ENCODE results near the gene MYO5A. TPM values are rescaled to one million over a fixed set of nuclear protein-coding genes. Genes with fewer than 3 reads are reported as not detected.
A peak's percentile ranks its signal among the peaks of the same experiment; 100 is the strongest.

Gene MYO5A
- total RNA-seq, 1 donor from 2014 or later = 12.5 TPM

DNA sequence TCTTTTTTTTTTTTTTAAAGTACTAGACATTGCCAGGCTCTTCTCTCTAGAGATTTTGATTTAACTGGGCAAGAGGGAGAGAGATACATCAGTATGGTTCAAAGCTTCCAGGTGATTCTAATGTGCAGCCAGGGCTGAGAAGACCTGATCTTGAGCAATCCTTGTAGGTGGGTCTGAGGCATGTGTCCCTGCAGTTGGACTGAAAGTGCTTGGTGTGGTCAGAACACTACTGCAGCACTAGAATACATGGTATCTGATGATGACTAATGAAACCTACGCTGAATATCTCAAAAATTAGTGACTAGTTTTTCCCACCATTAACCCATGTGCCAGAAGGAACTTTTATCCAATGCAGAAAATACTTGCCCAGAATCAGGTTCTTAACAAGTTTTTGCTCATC, 198.7 kb downstream of the MYO5A start:
- no peak for DNase-seq (ENCODE audit: low spot score)

- DNase-seq (ENCODE audit: low spot score) = no peak
These were observed 199.5 kb downstream of the MYO5A start for GRCh38 chr15:52329150-52329549.

DNA sequence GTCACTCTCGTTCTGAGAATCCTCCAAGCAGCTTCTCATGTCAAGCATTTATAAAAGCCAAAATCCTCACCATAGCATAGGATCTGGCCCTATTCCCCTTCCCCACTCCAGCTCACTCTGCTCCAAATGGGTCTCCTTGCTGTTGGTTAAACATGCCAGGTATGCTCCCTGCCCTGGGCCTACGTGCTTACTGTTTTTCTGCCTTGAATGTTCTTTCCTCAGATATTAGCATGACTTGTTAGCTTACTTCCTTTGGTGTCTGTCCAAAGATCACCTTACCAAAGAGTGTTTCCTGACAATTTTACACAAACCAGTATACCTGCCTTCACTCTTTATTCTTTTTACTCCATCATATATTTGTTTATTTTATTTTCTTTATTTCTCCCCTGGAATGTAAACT, 200.0 kb downstream of the MYO5A start:
- no peak for DNase-seq (ENCODE audit: low spot score)

DNA sequence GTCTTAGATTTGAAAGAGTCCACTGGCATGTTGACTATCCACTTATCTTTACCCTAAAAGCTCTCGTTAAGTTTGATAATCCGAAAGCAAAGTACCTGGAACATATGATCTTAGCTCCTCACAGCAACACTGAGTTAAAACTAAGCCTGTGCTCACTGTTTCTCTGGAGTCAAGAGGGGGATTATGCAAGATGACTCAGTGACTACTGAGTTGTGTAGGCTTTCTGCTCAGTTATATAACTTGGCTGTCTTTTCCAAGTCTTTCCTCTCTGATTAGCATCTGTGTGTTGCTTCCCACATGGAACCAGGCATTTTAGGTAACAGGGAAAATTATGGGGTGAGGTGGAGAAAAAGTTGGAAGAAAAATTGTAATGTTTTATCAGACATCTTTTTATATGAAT, 201.9 kb downstream of the MYO5A start:
- DNase-seq (ENCODE audit: low spot score) = no peak

DNA sequence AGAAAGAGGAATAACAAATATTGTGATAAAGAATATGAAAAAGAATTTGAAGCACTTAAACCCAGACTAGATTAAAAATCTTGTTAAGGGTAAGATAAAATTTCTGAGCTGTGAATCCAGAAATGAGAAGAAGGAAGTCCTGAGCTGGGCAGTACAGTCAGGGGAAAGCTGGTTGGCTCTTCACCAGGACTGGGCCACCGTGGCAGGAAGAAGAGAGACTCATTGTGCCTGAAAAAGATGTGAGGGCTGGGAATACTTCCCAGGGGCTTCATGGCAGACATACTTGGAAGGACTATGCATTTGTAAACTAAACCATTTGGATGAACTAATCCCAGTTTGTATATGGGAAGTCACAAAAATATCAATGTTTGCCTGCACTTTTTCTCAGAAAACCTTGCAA, 204.6 kb downstream of the MYO5A start:
- no peak for DNase-seq (ENCODE audit: low spot score)

DNA sequence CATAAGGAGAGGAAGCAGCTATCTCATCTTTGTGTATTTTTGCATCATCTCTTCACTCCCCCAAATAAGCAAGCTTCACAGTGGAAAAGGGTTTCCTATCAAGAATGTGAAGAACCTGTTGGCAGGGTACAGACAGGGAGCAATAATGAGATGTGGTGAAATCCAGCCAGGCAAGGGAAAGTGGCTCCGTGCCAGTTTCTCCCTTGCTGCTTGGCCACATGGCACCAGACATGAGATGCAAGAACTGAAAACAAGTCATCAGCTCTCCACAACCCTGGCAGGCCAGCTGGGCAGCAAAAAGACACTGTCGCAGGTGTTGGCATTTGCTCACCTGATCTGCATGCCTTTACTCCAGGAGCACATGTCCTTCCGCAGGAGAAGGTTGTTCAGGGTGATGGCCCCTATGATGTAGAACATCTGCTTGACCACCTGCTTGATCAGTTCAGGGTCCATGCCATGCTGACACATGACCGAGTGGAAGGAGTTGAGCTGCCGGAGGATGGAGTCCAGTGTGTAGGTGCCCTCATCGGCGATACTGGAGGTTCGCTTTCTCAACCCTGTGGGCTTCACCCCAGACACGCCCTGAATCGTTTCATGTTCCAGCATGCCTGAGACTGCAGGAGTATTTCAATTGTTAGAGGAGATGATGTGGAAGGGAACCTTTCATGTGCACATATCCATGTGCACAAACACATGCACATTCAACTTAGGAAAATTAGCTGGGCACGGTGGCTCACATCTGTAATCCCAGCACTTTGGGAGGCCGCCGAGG, 209.8 kb downstream of the MYO5A start:
- DNase-seq (ENCODE audit: low spot score) = no peak

DNA sequence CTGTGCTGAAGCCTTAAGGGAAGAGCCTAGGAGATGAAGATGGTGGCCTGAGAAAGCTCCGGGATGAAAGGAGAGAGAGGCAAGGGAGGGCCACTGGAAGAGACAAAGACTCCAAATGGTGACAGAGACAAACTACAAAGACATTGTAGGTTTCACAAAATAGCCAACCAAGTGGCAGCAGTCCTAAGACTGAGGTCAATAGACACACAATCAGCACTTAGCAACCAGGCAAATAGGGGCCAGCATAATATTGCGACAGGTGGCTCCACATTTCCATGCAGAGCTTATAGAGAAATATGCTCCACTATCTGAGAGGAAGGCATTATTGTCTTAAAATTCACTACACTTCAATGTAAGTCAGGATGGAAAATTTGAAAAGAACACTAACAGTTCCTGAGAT, 211.0 kb downstream of the MYO5A start:
- DNase-seq (ENCODE audit: low spot score) = no peak

DNA sequence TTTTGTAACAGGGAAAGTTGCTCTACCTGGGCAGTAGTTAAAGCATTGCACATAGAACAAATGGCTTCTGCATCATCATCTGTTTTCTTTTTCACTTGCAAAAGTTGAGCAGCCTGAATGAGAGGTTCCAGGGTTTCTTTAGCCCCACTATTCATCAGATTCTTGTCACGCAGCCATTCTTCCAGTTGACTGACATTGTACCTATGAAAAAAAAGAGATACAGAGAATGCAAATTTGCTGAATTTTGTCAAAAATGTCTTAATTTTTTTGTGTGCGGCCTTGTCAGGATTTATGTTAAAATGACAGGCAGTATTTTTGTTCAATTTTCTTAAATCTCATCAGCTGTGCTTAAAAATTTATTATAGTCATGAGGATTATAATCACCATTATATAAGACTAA, 211.7 kb downstream of the MYO5A start:
- no peak for DNase-seq (ENCODE audit: low spot score)

GRCh38 chr15:52309154-52309548, 219.5 kb downstream of the MYO5A start:
- DNase-seq (ENCODE audit: low spot score) = no peak

GRCh38 chr15:52308446-52309153, 220.1 kb downstream of the MYO5A start:
- DNase-seq (ENCODE audit: low spot score) = no peak

DNA sequence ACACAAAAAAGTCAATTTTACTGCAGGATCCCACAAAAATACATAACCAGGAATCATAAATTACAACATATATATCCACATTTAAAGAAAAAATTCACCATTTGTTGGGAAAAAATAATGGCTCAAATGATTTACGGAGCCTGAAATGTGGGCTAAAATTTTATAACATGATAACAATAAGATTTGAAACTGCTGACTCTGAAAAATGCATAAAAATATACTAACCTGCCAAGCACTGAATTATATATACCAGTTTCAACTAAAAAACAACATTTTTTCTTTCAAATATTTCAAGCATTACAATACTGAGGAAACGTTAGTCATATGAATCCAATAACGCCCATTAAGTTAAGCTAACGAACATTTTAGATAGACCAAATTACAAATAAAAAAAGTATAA, 220.8 kb downstream of the MYO5A start:
- no peak for DNase-seq (ENCODE audit: low spot score)

GRCh38 chr15:52306270-52306669, 222.4 kb downstream of the MYO5A start:
- no peak for DNase-seq (ENCODE audit: low spot score)

DNA sequence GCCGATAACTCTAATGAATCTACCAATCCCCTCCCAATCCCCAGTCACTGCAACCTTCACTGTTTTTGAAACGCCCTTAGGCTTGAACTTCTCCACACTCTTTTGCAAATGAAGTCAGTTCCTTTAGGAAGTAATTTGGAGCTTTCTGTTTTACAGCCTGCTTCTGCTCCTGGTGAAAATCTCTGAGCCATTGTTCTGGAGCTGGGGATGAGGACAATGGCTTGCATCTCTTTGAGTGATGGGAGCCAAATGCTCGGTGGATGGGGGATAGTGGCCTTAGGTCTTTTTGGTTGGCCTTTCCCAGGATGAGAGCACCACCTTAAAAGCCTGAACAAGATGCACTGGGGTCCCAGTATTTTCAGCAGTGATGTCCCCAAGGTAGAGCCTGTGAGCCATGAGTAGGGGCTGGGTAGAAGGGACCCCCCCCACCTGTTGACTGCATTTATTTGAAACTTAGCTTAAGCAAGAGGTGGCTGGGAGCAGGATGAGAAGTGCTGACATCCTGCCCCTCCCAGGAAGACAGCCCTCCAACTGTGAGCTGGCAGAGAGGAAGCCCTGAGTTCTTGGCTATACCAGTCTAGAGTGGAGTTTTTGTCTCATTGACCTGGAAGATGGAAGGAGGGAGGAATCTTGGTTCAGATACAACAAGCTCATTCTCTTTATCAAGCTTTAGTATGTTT, 225.4 kb downstream of the MYO5A start:
- DNase-seq (ENCODE audit: low spot score) = no peak

- DNase-seq (ENCODE audit: low spot score) = no peak
These were observed 227.3 kb downstream of the MYO5A start for GRCh38 chr15:52301265-52301847.

DNA sequence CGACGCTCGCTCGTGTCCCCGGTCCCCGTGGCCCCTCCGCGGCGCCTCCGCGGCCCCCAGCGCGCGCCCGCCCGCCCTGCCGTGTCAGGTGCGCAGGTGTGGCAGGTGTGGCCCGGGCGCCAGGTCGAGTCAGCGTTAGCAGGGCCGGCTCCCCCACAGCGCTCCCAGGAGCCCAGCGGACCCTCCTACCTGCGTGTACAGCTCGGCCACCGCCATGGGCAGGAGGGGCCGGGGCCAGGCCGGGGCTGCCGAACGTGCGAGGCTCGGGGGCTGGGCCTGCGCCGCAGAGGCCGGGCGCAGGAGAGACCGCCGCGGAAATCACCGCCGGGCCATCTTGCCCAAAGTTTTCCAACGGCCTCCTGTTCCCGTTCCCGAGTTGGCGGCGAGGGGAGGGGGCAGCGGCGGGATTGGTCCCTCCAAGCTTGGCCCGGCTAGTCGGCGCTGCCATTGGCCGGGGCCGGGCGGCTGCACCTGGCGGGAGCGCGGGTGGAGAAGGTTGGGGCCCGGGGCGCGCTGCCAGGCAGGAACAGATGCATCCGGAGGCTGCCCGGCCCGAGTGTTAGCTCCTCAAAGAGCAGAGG, 233.2 kb downstream of the MYO5A start, which contains the start of gene MYO5C:
Gene MYO5C (minus strand): TSS at position 384 of the 581 bp plus-strand sequence. CDS start 168 bp downstream, at position 216.
- peak; percentile 87 for DNase-seq (ENCODE audit: low spot score)

DNA sequence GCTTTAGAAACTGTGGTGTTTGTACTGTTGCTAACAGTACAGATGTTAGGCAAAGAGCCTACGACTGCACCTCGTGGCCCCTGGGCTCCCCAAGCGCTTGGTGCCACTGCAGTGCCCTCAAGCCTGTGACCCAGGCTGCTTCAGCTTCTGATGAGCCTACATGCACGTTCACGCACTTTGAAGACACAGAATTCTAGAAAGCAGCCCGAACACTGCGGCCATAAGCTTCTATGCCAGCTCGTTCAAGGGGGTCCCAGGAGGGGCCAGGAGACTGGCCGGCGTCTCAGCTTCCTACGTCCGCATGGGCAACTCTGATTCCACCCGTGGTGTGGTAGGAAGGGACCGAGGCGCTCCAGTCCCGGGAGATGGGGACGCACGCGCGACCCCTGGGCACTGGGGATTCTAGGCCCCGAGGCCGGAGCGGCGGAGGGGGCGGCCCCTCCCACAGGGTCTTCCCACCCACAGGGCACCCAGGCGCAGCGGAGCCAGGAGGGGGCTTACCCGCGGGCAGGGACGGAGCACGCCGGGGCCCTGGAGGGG, 233.7 kb downstream of the MYO5A start:
- no peak for DNase-seq (ENCODE audit: low spot score)

DNA sequence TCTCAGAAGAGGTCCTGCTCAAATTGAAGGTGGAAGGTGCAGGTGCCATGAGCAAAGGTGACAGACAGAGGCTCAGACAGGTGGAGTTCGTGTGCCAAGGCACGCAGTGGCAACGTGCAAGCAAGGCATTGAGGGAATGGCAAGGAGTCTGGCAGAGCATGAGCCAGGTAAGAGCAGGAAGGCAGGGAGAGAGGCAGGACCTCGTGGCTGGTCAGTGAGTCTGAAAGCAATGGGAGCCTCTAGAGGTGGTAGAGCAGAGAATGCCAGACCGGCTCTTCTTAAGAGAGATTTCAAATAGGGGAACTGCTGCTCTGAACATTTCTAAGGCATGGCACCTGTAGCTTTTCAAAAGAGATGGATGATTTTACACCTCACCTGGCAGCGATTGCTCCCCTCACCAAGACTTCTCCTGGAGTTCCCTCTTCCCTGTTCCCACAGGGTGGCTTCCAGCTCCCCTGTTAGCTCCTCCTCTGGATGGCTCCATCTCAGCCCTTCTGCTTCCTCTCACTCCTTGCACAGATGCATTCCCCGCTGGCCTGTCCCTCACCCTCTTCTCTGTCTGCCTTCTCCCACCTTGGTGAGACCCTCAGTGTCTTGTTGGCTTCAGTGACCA, 235.8 kb downstream of the MYO5A start:
- no peak for DNase-seq (ENCODE audit: low spot score)

- DNase-seq (ENCODE audit: low spot score) = no peak
These were observed 237.5 kb downstream of the MYO5A start for GRCh38 chr15:52291204-52291603.

- no peak for DNase-seq (ENCODE audit: low spot score)
These were observed 237.9 kb downstream of the MYO5A start for GRCh38 chr15:52290800-52291199.

GRCh38 chr15:52290329-52290728, 238.4 kb downstream of the MYO5A start:
- no peak for DNase-seq (ENCODE audit: low spot score)

GRCh38 chr15:52289629-52290081, 239.0 kb downstream of the MYO5A start:
- peak; percentile 57 for DNase-seq (ENCODE audit: low spot score)

Measured in mucosa of gallbladder (tissue), 1 donor.